ENCODE measurements around the gene PDE4B. TPM values are rescaled to one million over a fixed set of nuclear protein-coding genes. Genes with fewer than 3 reads are reported as not detected.

Gene PDE4B
- total and polyA plus RNA-seq, 12 donors = 2.0 to 63.2 (median 15.3) TPM

DNA sequence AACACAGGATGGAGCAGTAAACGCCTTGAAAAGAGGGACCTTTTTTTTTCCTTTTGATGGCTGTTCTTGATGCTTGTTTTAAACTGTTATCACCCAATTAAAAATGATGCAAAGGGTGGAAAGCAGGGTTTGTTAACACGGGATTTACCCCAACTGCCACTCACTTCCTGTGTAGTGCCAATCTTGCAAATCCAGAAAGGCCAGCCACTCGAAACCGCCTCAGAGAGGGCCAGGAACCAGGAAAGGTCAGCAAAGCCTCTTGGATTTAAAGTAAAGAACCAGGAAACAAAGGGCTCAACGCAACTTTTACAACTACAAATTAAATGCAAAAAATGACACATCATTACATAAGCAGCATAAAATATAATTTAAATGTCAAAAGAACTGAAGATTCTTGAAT is 347.4 kb downstream of the PDE4B start:
- no peaks in the 10 kb centered on the region for H3K9me3 ChIP-seq
- H3K4me1 ChIP-seq = no peaks in the 10 kb centered on the region
- no peaks in the 10 kb centered on the region for H3K36me3 ChIP-seq
- no peak overlapping the region for H3K27ac ChIP-seq
- no peak for ATAC-seq
- intact Hi-C loops (cut with DNase I) = no loop called here
- WGBS, 2 donors = 59 to 66% methylated on average over 5 of the region's 5 CpGs
- no peak overlapping the region for H3K4me3 ChIP-seq
- TF ChIP-seq, protein P1, sequence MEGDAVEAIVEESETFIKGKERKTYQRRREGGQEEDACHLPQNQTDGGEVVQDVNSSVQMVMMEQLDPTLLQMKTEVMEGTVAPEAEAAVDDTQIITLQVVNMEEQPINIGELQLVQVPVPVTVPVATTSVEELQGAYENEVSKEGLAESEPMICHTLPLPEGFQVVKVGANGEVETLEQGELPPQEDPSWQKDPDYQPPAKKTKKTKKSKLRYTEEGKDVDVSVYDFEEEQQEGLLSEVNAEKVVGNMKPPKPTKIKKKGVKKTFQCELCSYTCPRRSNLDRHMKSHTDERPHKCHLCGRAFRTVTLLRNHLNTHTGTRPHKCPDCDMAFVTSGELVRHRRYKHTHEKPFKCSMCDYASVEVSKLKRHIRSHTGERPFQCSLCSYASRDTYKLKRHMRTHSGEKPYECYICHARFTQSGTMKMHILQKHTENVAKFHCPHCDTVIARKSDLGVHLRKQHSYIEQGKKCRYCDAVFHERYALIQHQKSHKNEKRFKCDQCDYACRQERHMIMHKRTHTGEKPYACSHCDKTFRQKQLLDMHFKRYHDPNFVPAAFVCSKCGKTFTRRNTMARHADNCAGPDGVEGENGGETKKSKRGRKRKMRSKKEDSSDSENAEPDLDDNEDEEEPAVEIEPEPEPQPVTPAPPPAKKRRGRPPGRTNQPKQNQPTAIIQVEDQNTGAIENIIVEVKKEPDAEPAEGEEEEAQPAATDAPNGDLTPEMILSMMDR (IDR thresholded peaks at IDR 0.05) = no peak
- DNase-seq = no peak
- peaks cover 0 to 5% (median 0%) of the 10 kb centered on the region in 7 donors for H3K27me3 ChIP-seq

DNA sequence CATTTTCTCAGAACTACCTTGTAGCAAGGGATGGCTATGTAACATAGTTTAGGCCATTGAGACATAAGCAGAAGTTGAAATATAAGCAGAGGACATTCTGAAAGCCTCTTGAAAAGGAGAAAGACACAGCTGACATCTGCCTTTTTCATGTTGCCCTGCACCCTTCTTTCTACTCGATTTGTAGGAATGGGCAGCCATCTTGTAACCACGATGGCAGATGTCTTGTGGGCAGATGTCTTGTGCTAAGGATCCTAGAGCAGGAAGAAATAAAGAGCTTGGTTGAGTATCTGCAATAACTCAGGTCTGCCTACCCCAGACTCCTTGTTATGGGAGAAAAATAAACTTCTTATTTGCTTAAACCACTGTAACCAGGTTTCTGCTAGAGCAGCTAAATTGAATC is 351.0 kb downstream of the PDE4B start:
- peaks cover 0 to 5% (median 0%) of the 10 kb centered on the region in 7 donors for H3K27me3 ChIP-seq
- intact Hi-C loops (cut with DNase I) = no loop called here
- 45 to 51% methylated on average over 2 of the region's 2 CpGs for WGBS, 2 donors
- no peak for ATAC-seq
- TF ChIP-seq, protein P1 (IDR thresholded peaks at IDR 0.05) = no peak
- no peak overlapping the region for H3K4me3 ChIP-seq
- no peaks in the 10 kb centered on the region for H3K4me1 ChIP-seq
- H3K9me3 ChIP-seq = no peaks in the 10 kb centered on the region
- no peak overlapping the region for H3K27ac ChIP-seq
- DNase-seq = no peak
- H3K36me3 ChIP-seq = no peaks in the 10 kb centered on the region

DNA sequence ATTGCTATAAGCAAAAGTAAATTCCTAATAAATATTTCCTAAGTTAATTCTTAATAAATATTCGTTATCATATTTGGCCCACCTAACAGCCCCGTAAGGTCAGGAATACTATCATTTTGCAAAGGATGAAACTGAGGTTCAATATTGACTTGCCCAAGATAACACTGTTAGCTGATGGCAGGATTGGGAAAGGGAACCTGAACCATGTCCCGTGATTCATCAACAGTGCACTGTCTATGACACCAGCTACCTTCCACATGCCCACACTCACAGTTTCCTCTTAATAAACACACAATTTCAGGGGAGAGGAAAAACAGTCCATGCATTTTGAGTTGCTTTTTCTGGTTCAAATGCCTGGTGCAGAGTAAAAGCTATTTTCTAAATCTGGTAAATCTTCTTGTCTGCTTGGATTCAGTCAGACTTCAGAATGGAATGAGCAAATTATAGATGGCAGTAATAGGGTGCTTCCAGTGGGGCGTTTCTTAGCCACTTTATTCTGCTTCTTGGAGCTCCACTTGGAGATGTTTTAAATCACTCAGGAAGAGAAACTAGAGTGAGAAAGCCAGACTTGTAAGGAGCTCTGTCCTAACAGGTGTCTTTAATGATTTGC is 354.6 kb downstream of the PDE4B start:
- WGBS, 2 donors = 87 to 95% methylated on average over 4 of the region's 4 CpGs
- no peak overlapping the region for H3K4me3 ChIP-seq
- H3K9me3 ChIP-seq = no peaks in the 10 kb centered on the region
- DNase-seq (no peak), ATAC-seq (no peak)
- H3K27ac ChIP-seq = no peak overlapping the region
- no peaks in the 10 kb centered on the region for H3K4me1 ChIP-seq
- H3K27me3 ChIP-seq = peaks cover 0 to 5% (median 0%) of the 10 kb centered on the region in 7 donors
- intact Hi-C loops (cut with DNase I) = no loop called here
- no peaks in the 10 kb centered on the region for H3K36me3 ChIP-seq
- TF ChIP-seq, protein P1 (IDR thresholded peaks at IDR 0.05) = no peak

DNA sequence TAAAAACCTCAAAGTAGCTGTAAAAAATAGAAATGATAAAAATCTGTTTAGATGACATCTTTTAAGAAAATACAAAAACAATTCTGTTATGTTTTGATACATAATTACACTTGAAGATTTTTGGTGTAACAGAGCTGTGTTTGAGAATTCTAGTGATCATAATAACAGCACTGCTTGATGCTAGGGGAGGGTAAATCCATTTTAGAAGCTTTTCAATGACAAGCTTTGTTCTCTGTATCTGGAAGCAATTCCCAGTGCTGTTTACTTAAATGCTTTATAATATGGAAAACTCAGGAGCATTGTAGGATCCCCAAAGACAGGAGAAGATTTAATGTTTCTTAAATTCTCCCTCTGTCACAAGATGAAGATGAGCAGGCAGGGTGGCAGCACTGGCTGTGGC is 359.3 kb downstream of the PDE4B start:
- TF ChIP-seq, protein P1 (IDR thresholded peaks at IDR 0.05) = no peak
- H3K4me3 ChIP-seq = no peak overlapping the region
- ATAC-seq = no peak
- no peak overlapping the region for H3K27ac ChIP-seq
- peaks cover 0 to 18% (median 7%) of the 10 kb centered on the region in 7 donors for H3K27me3 ChIP-seq
- intact Hi-C loops (cut with DNase I) = no loop called here
- H3K4me1 ChIP-seq = no peaks in the 10 kb centered on the region
- H3K36me3 ChIP-seq = no peaks in the 10 kb centered on the region
- DNase-seq = no peak
- no peaks in the 10 kb centered on the region for H3K9me3 ChIP-seq
